HepG2 (cell line): ENCODE data around the gene NR2F1. TPM values are rescaled to one million over a fixed set of nuclear protein-coding genes. Genes with fewer than 3 reads are reported as not detected.

ENCODE experiments used
- AKAP8 ChIP-seq: sonication (generic); formaldehyde crosslinking; IDR thresholded peaks from 2 replicates; pipeline ENCODE4 v1.5.1; 2020; ENCODE audit warnings: mild to moderate bottlenecking, missing genetic modification reagents
- ARNT ChIP-seq: fragments of 450-650 bp; IDR thresholded peaks from 2 replicates; pipeline ENCODE4 v1.6.1; 2017
- FOXA3 ChIP-seq: IDR thresholded peaks from 2 replicates; pipeline ENCODE4 v1.6.1; 2016; ENCODE audit warnings: missing genetic modification reagents, missing compliant biosample characterization
- KLF11 ChIP-seq: IDR thresholded peaks from 2 replicates; pipeline ENCODE4 v1.6.1; 2016; ENCODE audit warnings: missing compliant biosample characterization
- KMT2A ChIP-seq: sonication (generic); formaldehyde crosslinking; IDR thresholded peaks from 2 replicates; pipeline ENCODE4 v1.4.0; 2020; ENCODE audit warnings: missing genetic modification reagents
- MXI1 ChIP-seq: IDR thresholded peaks from 3 replicates; pipeline ENCODE4 v1.6.1; 2012; ENCODE audit warnings: low read depth, low read length, inconsistent platforms, borderline replicate concordance
- NFYB ChIP-seq: sonication (generic); formaldehyde crosslinking; IDR thresholded peaks from 2 replicates; pipeline ENCODE4 v1.4.0; 2020; ENCODE audit warnings: missing genetic modification reagents
- NFYC ChIP-seq: IDR thresholded peaks from 2 replicates; pipeline ENCODE4 v1.6.1; 2016; ENCODE audit warnings: missing genetic modification reagents, missing compliant biosample characterization
- NR2F1 ChIP-seq, 2 experiments: fragments of 450-650 bp in 1 of 2; formaldehyde crosslinking in 1 of 2; IDR thresholded peaks; 2 replicates each; pipeline versions ENCODE4 v1.5.0 to v1.6.1; 2016 to 2020; ENCODE audit warnings: mild to moderate bottlenecking in 1 of 2, missing compliant biosample characterization in 1 of 2, missing genetic modification reagents in 1 of 2, moderate library complexity in 1 of 2
- PBX3 ChIP-seq: sonication (generic); formaldehyde crosslinking; IDR thresholded peaks from 2 replicates; pipeline ENCODE4 v1.8.1; 2023; ENCODE audit warnings: missing genetic modification reagents, inconsistent platforms, borderline replicate concordance
- POLR2A ChIP-seq, 2 experiments: IDR thresholded peaks; 2 replicates each; pipeline ENCODE4 v1.6.1; 2011; ENCODE audit warnings: low read depth in 2 of 2, low read length in 2 of 2, mild to moderate bottlenecking in 1 of 2, moderate library complexity in 1 of 2; ENCODE audit not compliant: insufficient read depth in 1 of 2
- PPARG ChIP-seq: conservative IDR thresholded peaks from 2 replicates; pipeline ENCODE4 v1.6.1; 2016; ENCODE audit warnings: missing biosample characterization, missing genetic modification reagents
- SRSF1 ChIP-seq: fragments of 200-400 bp; formaldehyde crosslinking; optimal IDR thresholded peaks from 2 replicates; pipeline ENCODE3; 2017; ENCODE audit warnings: mild to moderate bottlenecking, low read depth, low read length, moderate library complexity
- TAF1 ChIP-seq: sonication (generic); formaldehyde crosslinking; IDR thresholded peaks from 2 replicates; pipeline ENCODE4 v1.4.0; 2020; ENCODE audit warnings: missing genetic modification reagents
- TBX3 ChIP-seq: fragments of 450-650 bp; IDR thresholded peaks from 2 replicates; pipeline ENCODE4 v1.6.1; 2017; ENCODE audit warnings: antibody characterized with exemption, mild to moderate bottlenecking, inconsistent platforms, borderline replicate concordance
- ZBTB21 ChIP-seq: sonication (generic); formaldehyde crosslinking; IDR thresholded peaks from 2 replicates; pipeline ENCODE4 v1.4.0; 2020; ENCODE audit warnings: missing genetic modification reagents
- ZBTB38 ChIP-seq: sonication (generic); formaldehyde crosslinking; IDR thresholded peaks from 2 replicates; pipeline ENCODE4 v1.5.1; 2020; ENCODE audit warnings: mild to moderate bottlenecking, missing genetic modification reagents
- ZBTB39 ChIP-seq: sonication (generic); formaldehyde crosslinking; IDR thresholded peaks from 2 replicates; pipeline ENCODE4 v1.5.0; 2020; ENCODE audit warnings: missing genetic modification reagents
- ZFP36L2 ChIP-seq: sonication (generic); formaldehyde crosslinking; IDR thresholded peaks from 2 replicates; pipeline ENCODE4 v1.4.0; 2020; ENCODE audit warnings: missing genetic modification reagents
- ZMAT3 ChIP-seq: sonication (generic); formaldehyde crosslinking; conservative IDR thresholded peaks from 2 replicates; pipeline ENCODE4 v1.7.0; 2021; ENCODE audit warnings: missing genetic modification reagents
- ZNF253 ChIP-seq: sonication (generic); formaldehyde crosslinking; IDR thresholded peaks from 2 replicates; pipeline ENCODE4 v1.8.0; 2022; ENCODE audit warnings: mild to moderate bottlenecking, missing genetic modification reagents, borderline replicate concordance
- ZNF34 ChIP-seq: sonication (generic); formaldehyde crosslinking; IDR thresholded peaks from 2 replicates; pipeline ENCODE4 v1.4.0; 2020; ENCODE audit warnings: mild to moderate bottlenecking, missing genetic modification reagents, borderline replicate concordance
- ZNF512B ChIP-seq: sonication (generic); formaldehyde crosslinking; IDR thresholded peaks from 2 replicates; pipeline ENCODE4 v1.5.1; 2020; ENCODE audit warnings: missing genetic modification reagents, mild to moderate bottlenecking, borderline replicate concordance
- ZNF546 ChIP-seq: sonication (generic); formaldehyde crosslinking; conservative IDR thresholded peaks from 2 replicates; pipeline ENCODE4 v1.8.1; 2023; ENCODE audit warnings: mild to moderate bottlenecking, missing genetic modification reagents
- ZNF572 ChIP-seq: sonication (generic); formaldehyde crosslinking; IDR thresholded peaks from 2 replicates; pipeline ENCODE4 v1.5.1; 2020; ENCODE audit warnings: mild to moderate bottlenecking, missing genetic modification reagents
- ZNF614 ChIP-seq: IDR thresholded peaks from 2 replicates; pipeline ENCODE4 v1.6.1; 2018; ENCODE audit warnings: missing biosample characterization, missing genetic modification reagents, inconsistent platforms, borderline replicate concordance
- ZNF75D ChIP-seq: sonication (generic); formaldehyde crosslinking; IDR thresholded peaks from 2 replicates; pipeline ENCODE4 v1.8.1; 2023; ENCODE audit warnings: missing genetic modification reagents, mild to moderate bottlenecking, borderline replicate concordance
- polyA plus RNA-seq, 8 experiments: library from polyadenylated mRNA; depleted of rRNA in 3 of 8; stranded (reverse) in 7 of 8; unstranded in 1 of 8; fragments of >200 nt; fragmentation: Illumina TruSeq in 4 of 8; extraction: Trizol in 4 of 8; gene quantifications; 2 replicates each; pipeline versions ENCODE4 v1.2.1 to v1.2.3, GENCODE V29; 2011 to 2016; ENCODE audit warnings: low read depth in 4 of 8, missing spikeins in 1 of 8, mixed read lengths in 1 of 8; ENCODE audit not compliant: insufficient read depth in 1 of 8
- total RNA-seq, 5 experiments: library from RNA; depleted of rRNA; stranded (reverse); fragments of >200 nt; fragmentation: Illumina TruSeq; extraction: Trizol; gene quantifications; 2 replicates each; pipeline ENCODE4 v1.2.3, GENCODE V29; 2016; ENCODE audit warnings: low read depth in 1 of 5

Gene NR2F1
- total and polyA plus RNA-seq, 2 of the 13 experiments (the other 11 are each of a cell fraction or from before 2014, with no cell fraction given) = 17.1 to 59.7 TPM

GRCh38 chr5:93580063-93580926 lies 2.7 kb upstream of the NR2F1 start (continued):
- TF ChIP-seq ZNF512B (CRISPR knock-in tag) (peak; percentile 95), PPARG (CRISPR knock-in tag) (no peak), ZBTB38 (no peak), POLR2A (IDR thresholded peaks at IDR 0.05; ENCODE audit: insufficient read depth in 1 of 2, low read depth in 2 of 2, low read length in 2 of 2) (no peak), ZMAT3 (no peak), ZNF614 (CRISPR knock-in tag) (no peak), ZBTB39 (CRISPR knock-in tag) (no peak), ZFP36L2 (CRISPR knock-in tag) (no peak), TAF1 (CRISPR knock-in tag) (no peak), ZNF75D (CRISPR knock-in tag) (no peak), AKAP8 (CRISPR knock-in tag) (no peak), NFYC (CRISPR knock-in tag) (no peak), ZNF546 (CRISPR knock-in tag) (peak; percentile 67), ZNF34 (CRISPR knock-in tag) (0 out of 2 replicates have a peak, but pooled peaks have one; percentile 80), ARNT (no peak), ZNF572 (CRISPR knock-in tag) (no peak), NFYB (no peak), ZNF253 (CRISPR knock-in tag) (0 out of 2 replicates have a peak, but pooled peaks have one; percentile 32), NR2F1 (CRISPR knock-in tag; IDR thresholded peaks at IDR 0.05) (no peak), TBX3 (no peak), KLF11 (CRISPR knock-in tag) (0 out of 2 replicates have a peak, but pooled peaks have one; percentile 68), KMT2A (CRISPR knock-in tag) (no peak; the same call in none of the 2 replicates), SRSF1 (no peak), FOXA3 (CRISPR knock-in tag) (no peak), MXI1 (no peak), ZBTB21 (CRISPR knock-in tag) (no peak), PBX3 (CRISPR knock-in tag) (no peak)
